Heart right ventricle (tissue), 16 donors: ENCODE measurements around the gene ATP6V0E1. TPM values are rescaled to one million over a fixed set of nuclear protein-coding genes. Genes with fewer than 3 reads are reported as not detected.
A peak's percentile ranks its signal among the peaks of the same experiment; 100 is the strongest.

ENCODE experiments used
- ATAC-seq, 8 donors: fragments of 200-7000 bp; cut with Tn5 transposase; one replicate each; pipeline ENCODE4 v1.9.1; 2020; ENCODE audit warnings: mild to moderate bottlenecking in 8 of 8, moderate library complexity in 8 of 8, moderate number of reproducible peaks in 1 of 8
- DNase-seq, 2 donors: peaks; one replicate each; pipeline ENCODE4 v3.0.0-alpha.2; 2020
- H3K27ac ChIP-seq, 10 donors: fragments of 200-600 bp; sonication (generic) in 2 of 10; one replicate each; pipeline versions ENCODE4 v1.5.0 to v1.8.0; 2020 to 2022; ENCODE audit warnings: mild to moderate bottlenecking in 3 of 10
- H3K27me3 ChIP-seq, 7 donors: fragments of 200-600 bp; one replicate each; pipeline ENCODE4 v1.8.0; 2021 to 2022; ENCODE audit warnings: mild to moderate bottlenecking in 2 of 7
- H3K36me3 ChIP-seq, 9 donors: fragments of 200-600 bp; sonication (generic) in 1 of 9; one replicate each; pipeline versions ENCODE4 v1.5.0 to v1.8.0; 2020 to 2022; ENCODE audit warnings: mild to moderate bottlenecking in 2 of 9
- H3K4me1 ChIP-seq, 9 donors: fragments of 200-600 bp; sonication (generic) in 1 of 9; one replicate each; pipeline versions ENCODE4 v1.5.0 to v1.8.0; 2020 to 2022; ENCODE audit warnings: mild to moderate bottlenecking in 4 of 9
- H3K4me3 ChIP-seq, 10 donors: fragments of 200-600 bp; sonication (generic) in 2 of 10; one replicate each; pipeline versions ENCODE4 v1.5.0 to v1.8.0; 2020 to 2022; ENCODE audit warnings: mild to moderate bottlenecking in 7 of 10, moderate library complexity in 2 of 10
- H3K9me3 ChIP-seq, 11 donors: fragments of 200-600 bp in 10 of 11; sonication (generic) in 2 of 11; one replicate each; pipeline versions ENCODE4 v1.5.0 to v1.8.0; 2013 to 2022; ENCODE audit warnings: mild to moderate bottlenecking in 2 of 11, control low read depth in 1 of 11, moderate library complexity in 1 of 11
- WGBS, 2 donors: extraction: QIAGEN DNeasy Blood & Tissue Kit; methylation state at CpG; one replicate each; pipeline ENCODE4 v1.1.7; 2013; ENCODE audit warnings: inconsistent platforms in 1 of 2; 5-methylcytosine and 5-hydroxymethylcytosine counted together
- intact Hi-C, 10 donors: fragments of 100-400 bp; cut with DNase I; formaldehyde crosslinking; loops; one replicate each; pipeline versions ENCODE4 v1.11.1 to v1.14.2; 2022
- polyA plus RNA-seq, 2 donors: library from polyadenylated mRNA; stranded (reverse); fragments of 200-250 nt; gene quantifications; one replicate each; pipeline ENCODE4 v1.2.3, GENCODE V29; 2013
- total RNA-seq, 10 donors: library from RNA; stranded (reverse); fragmentation: NEBNext Ultra II Directional in 3 of 10; extraction: Animal tissue kit (Norgen Biotek cat#: 25700) in 3 of 10; gene quantifications; one replicate each; pipeline versions ENCODE4 v1.2.1 to v1.2.4, GENCODE V29; 2021 to 2023
- TF ChIP-seq, protein P1 (sequence below), 9 donors: fragments of 200-600 bp; sonication (generic) in 2 of 9; IDR thresholded peaks; one replicate each; pipeline versions ENCODE4 v1.5.0 to v1.8.0; 2021 to 2022; ENCODE audit warnings: antibody characterized with exemption in 9 of 9, mild to moderate bottlenecking in 5 of 9, moderate library complexity in 1 of 9
- donor health status: Arrhythmogenic right ventricular cardiomyopathy.
- donor health status: ischemic (EF 13 %, LVEDD 7.1; RV severe dilation, severe dysfunction).
- donor health status: healthy with polysubstance abuse.
- donor health status: DM: no; HTN: yes; CAD: no.
- donor health status: DM: no; HTN: no; CAD: no.
- donor health status: ischemic (EF 25% LVEDD 6.9; RV normal size, moderate dysfunction).
- donor health status: ischemic (EF 25% LVEDD 5.7; RV mildly dilated, moderate dysfunction).
- donor health status: healthy.
- donor health status: DM: yes; HTN: yes; CAD: no.
- donor health status: Ischemic cardiomyopathy.
- donor health status: ischemic (EF 35%, LVEDD 5.7; RV mildly dilated, moderate dysfunction).
- donor health status: nonischemic (EF 11% LVEDD 7.7; RV severe dilation, severe dysfunction).
- donor health status: DM: yes; HTN: yes; CAD: no.
- donor health status: PGD.
- donor health status: ischemic (EF 29% LVEDD 5.4; RV normal size, mild dysfunction).
- donor health status: nonischemic (EF 23%, LVEDD 6.1; RV moderate dilation, normal function).

Gene ATP6V0E1
- total and polyA plus RNA-seq, 12 donors: 134 to 271 (median 194) TPM

GRCh38 chr5:173018358-173018757 lies 34.8 kb downstream of the ATP6V0E1 start:
- Histone ChIP-seq H3K27ac (peak overlapping the region in 1 of 10 donors; percentile 90), H3K27me3 (no peaks in the 10 kb centered on the region), H3K4me3 (no peak overlapping the region), H3K36me3 (peaks cover 0 to 38% (median 3%) of the 10 kb centered on the region in 9 donors), H3K4me1 (peaks cover 2 to 83% (median 33%) of the 10 kb centered on the region in 9 donors), H3K9me3 (no peaks in the 10 kb centered on the region)
- WGBS, 2 donors: 90 to 92% methylated on average over 4 of the region's 4 CpGs
- ATAC-seq: no peak
- TF ChIP-seq, protein P1, sequence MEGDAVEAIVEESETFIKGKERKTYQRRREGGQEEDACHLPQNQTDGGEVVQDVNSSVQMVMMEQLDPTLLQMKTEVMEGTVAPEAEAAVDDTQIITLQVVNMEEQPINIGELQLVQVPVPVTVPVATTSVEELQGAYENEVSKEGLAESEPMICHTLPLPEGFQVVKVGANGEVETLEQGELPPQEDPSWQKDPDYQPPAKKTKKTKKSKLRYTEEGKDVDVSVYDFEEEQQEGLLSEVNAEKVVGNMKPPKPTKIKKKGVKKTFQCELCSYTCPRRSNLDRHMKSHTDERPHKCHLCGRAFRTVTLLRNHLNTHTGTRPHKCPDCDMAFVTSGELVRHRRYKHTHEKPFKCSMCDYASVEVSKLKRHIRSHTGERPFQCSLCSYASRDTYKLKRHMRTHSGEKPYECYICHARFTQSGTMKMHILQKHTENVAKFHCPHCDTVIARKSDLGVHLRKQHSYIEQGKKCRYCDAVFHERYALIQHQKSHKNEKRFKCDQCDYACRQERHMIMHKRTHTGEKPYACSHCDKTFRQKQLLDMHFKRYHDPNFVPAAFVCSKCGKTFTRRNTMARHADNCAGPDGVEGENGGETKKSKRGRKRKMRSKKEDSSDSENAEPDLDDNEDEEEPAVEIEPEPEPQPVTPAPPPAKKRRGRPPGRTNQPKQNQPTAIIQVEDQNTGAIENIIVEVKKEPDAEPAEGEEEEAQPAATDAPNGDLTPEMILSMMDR (IDR thresholded peaks at IDR 0.05): no peak
- intact Hi-C loops: loop anchor here in 2 of 10 donors (5.0 to 10.0 kb wide), 3 partner anchors 39 to 266 kb away; partner anchors contain the start of genes BNIP1 (in 1 of the 2) and CREBRF (in 1 of the 2)
- DNase-seq: no peak

- Histone ChIP-seq H3K4me1 (peaks cover 2 to 65% (median 28%) of the 10 kb centered on the region in 9 donors), H3K4me3 (no peak overlapping the region), H3K36me3 (peaks cover 0 to 50% (median 3%) of the 10 kb centered on the region in 9 donors), H3K27me3 (no peaks in the 10 kb centered on the region), H3K27ac (peak overlapping the region in 8 of 10 donors; percentile 0 to 90 (median 40)), H3K9me3 (no peaks in the 10 kb centered on the region)
- ATAC-seq: no peak
- TF ChIP-seq, protein P1 (IDR thresholded peaks at IDR 0.05): no peak
- no peak for DNase-seq
- intact Hi-C loops: no loop called here
- 58 to 61% methylated on average over 5 of the region's 5 CpGs for WGBS, 2 donors
Measured at GRCh38 chr5:173020154-173020581, 36.6 kb downstream of the ATP6V0E1 start.

DNA sequence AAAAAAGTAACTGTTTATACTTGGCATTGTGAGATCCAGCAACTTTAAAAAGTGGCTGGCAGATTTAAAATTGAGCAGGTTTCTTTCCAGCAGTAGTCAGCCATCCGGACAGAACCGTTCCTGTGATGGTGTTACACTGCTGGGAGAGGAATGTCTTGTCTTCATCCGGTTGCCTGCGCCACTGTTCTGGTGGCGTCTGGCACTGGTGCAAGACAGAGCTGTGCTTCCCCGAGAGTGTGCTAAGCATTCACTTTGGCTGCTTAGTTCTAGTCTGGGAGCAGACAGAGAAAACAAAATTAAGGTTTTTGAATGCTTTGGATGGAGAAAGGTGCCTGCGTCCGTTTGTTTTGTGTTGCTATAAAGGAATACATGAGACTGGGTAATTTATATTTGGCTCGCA lies 37.1 kb downstream of the ATP6V0E1 start:
- peaks cover 0 to 55% (median 3%) of the 10 kb centered on the region in 9 donors for H3K36me3 ChIP-seq
- ATAC-seq: peak in 7 of 8 donors; percentile 37 to 71 (median 67)
- peak overlapping the region in 8 of 10 donors; percentile 0 to 80 (median 39) for H3K27ac ChIP-seq
- H3K27me3 ChIP-seq: no peaks in the 10 kb centered on the region
- peaks cover 2 to 62% (median 24%) of the 10 kb centered on the region in 9 donors for H3K4me1 ChIP-seq
- WGBS, 2 donors: 72% methylated on average over 9 of the region's 9 CpGs
- TF ChIP-seq, protein P1 (IDR thresholded peaks at IDR 0.05): no peak
- intact Hi-C loops: no loop called here
- no peaks in the 10 kb centered on the region for H3K9me3 ChIP-seq
- H3K4me3 ChIP-seq: no peak overlapping the region
- DNase-seq: no peak

GRCh38 chr5:173025651-173026050 lies 42.1 kb downstream of the ATP6V0E1 start:
- H3K36me3 ChIP-seq: peaks cover 0 to 46% (median 3%) of the 10 kb centered on the region in 9 donors
- H3K4me1 ChIP-seq: peaks cover 15 to 55% (median 36%) of the 10 kb centered on the region in 9 donors
- 78 to 79% methylated on average over 6 of the region's 6 CpGs for WGBS, 2 donors
- TF ChIP-seq, protein P1 (IDR thresholded peaks at IDR 0.05): no peak
- DNase-seq: no peak
- no peak overlapping the region for H3K27ac ChIP-seq
- ATAC-seq: no peak
- no peaks in the 10 kb centered on the region for H3K9me3 ChIP-seq
- no peak overlapping the region for H3K4me3 ChIP-seq
- no peaks in the 10 kb centered on the region for H3K27me3 ChIP-seq
- intact Hi-C loops: no loop called here
